Ovary (tissue), 9 donors: ENCODE data around the gene FUT9. TPM values are rescaled to one million over a fixed set of nuclear protein-coding genes. Genes with fewer than 3 reads are reported as not detected.

Source experiments
- DNase-seq, 5 donors: peaks; one replicate each; pipeline ENCODE4 v3.0.0-alpha.2; 2019 to 2020
- H3K27ac ChIP-seq, 2 donors: fragments of 200-600 bp; one replicate each; pipeline versions ENCODE4 v1.5.1 to v1.8.0; 2019 to 2022
- H3K27me3 ChIP-seq: fragments of 200-600 bp; one replicate; pipeline ENCODE4 v1.8.0; 2022
- H3K36me3 ChIP-seq: fragments of 200-600 bp; sonication (generic); one replicate; pipeline ENCODE4 v1.5.1; 2019
- H3K4me1 ChIP-seq: one replicate; pipeline ENCODE4 v1.8.1; 2013; ENCODE audit warnings: mild to moderate bottlenecking, moderate library complexity; ENCODE audit not compliant: insufficient read depth
- H3K4me3 ChIP-seq: fragments of 200-600 bp; sonication (generic); one replicate; pipeline ENCODE4 v1.5.1; 2017
- H3K9me3 ChIP-seq, 2 donors: fragments of 200-600 bp in 1 of 2; sonication (generic) in 1 of 2; one replicate each; pipeline versions ENCODE4 v1.5.1 to v1.8.1; 2013 to 2019; ENCODE audit warnings: mild to moderate bottlenecking in 1 of 2, moderate library complexity in 1 of 2
- CTCF ChIP-seq, 3 donors: fragments of 450-650 bp in 2 of 3; fragments of 200-600 bp in 1 of 3; IDR thresholded peaks; one replicate each; pipeline versions ENCODE4 v1.5.1 to v1.8.0; 2016 to 2022; ENCODE audit warnings: antibody characterized with exemption in 3 of 3, mild to moderate bottlenecking in 1 of 3
- EP300 ChIP-seq: sonication (generic); formaldehyde crosslinking; IDR thresholded peaks from one replicate; pipeline ENCODE4 v1.6.1; 2017; ENCODE audit warnings: antibody characterized with exemption
- POLR2A ChIP-seq: fragments of 450-650 bp; IDR thresholded peaks from one replicate; pipeline ENCODE4 v1.6.1; 2017; ENCODE audit warnings: antibody characterized with exemption, mild to moderate bottlenecking, moderate library complexity
- WGBS, 3 donors: extraction: QIAGEN DNeasy Blood & Tissue Kit in 1 of 3; methylation state at CpG; one replicate each; pipeline versions ENCODE4 v1.1.5 to v1.1.7; 2013 to 2017; 5-methylcytosine and 5-hydroxymethylcytosine counted together
- intact Hi-C, 4 donors: fragments of 100-400 bp; cut with DNase I; formaldehyde crosslinking; loops; one replicate each; pipeline versions ENCODE4 v1.11.0 to v1.15.1; 2022 to 2023
- polyA plus RNA-seq, 2 donors: library from polyadenylated mRNA; stranded (reverse); fragments of 200-250 nt in 1 of 2; fragments of 350-450 nt in 1 of 2; fragmentation: Illumina TruSeq in 1 of 2; extraction: RNeasy Lipid Tissue Mini Kit (QIAGEN cat#74804) in 1 of 2; gene quantifications; one replicate each; pipeline ENCODE4 v1.2.3, GENCODE V29; 2013 to 2014
- total RNA-seq, 7 donors: library from RNA; depleted of rRNA in 2 of 7; stranded (reverse); fragments of >200 nt in 2 of 7; fragmentation: NEBNext Ultra II Directional in 3 of 7; extraction: Animal tissue kit (Norgen Biotek cat#: 25700) in 3 of 7; gene quantifications; one replicate each; pipeline versions ENCODE4 v1.1.0 to v1.2.4, GENCODE V29; 2016 to 2023
- donor health status: DM: no; HTN: no; CAD: no; lungs with moderate emphysema.
- donor health status: DM: no; HTN: no; CAD: no.
- donor health status: Bipolar disorder and iron deficiency.
- donor health status: DM: yes; HTN: yes; CAD: no.
- donor health status: DM: no; HTN: no; CAD: no.
- donor health status: DM: yes; HTN: yes; CAD: no.

The FUT9 gene
- total and polyA plus RNA-seq, 9 donors = under 0.01 to 0.13 (median 0.02) TPM; not detected in 4

- Histone ChIP-seq H3K9me3 (no peaks in the 10 kb centered on the region), H3K36me3 (no peaks in the 10 kb centered on the region), H3K4me1 (no peaks in the 10 kb centered on the region), H3K4me3 (no peak overlapping the region), H3K27me3 (no peaks in the 10 kb centered on the region), H3K27ac (no peak overlapping the region)
- WGBS, 3 donors = 86 to 96% (median 89%) methylated on average over 5 of the region's 5 CpGs
- intact Hi-C loops = no loop called here
- TF ChIP-seq EP300 (no peak), CTCF (IDR thresholded peaks at IDR 0.05) (no peak), POLR2A (no peak)
- no peak for DNase-seq
These were observed 23.9 kb upstream of the FUT9 start for GRCh38 chr6:95991906-95992305.

- Histone ChIP-seq H3K4me3 (no peak overlapping the region), H3K27me3 (no peaks in the 10 kb centered on the region), H3K9me3 (no peaks in the 10 kb centered on the region), H3K4me1 (no peaks in the 10 kb centered on the region), H3K27ac (no peak overlapping the region), H3K36me3 (no peaks in the 10 kb centered on the region)
- DNase-seq = no peak
- TF ChIP-seq POLR2A (no peak), CTCF (IDR thresholded peaks at IDR 0.05) (no peak), EP300 (no peak)
- intact Hi-C loops = no loop called here
- 76 to 85% (median 77%) methylated on average over 4 of the region's 4 CpGs for WGBS, 3 donors
These were observed 21.6 kb upstream of the FUT9 start for GRCh38 chr6:95994151-95994550.

DNA sequence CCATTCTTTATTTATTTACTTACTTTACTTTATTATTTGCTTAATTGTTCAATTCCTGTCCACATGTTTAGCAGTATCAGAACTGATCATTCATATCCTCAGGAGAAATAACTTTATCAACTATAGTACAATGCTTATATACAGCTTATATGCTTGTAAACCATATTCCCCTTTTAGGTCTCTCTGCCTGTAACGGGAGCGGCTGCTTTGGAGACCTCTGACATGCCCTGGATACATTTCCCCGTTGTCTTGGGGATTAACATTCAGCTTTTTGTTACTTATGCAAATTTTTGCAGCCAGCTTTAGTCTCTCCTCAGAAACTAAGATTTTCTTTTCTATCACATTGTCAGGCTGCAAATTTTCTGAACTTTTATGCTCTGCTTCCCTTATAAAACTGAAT lies 17.6 kb upstream of the FUT9 start:
- TF ChIP-seq CTCF (IDR thresholded peaks at IDR 0.05) = no peak
- no peak for TF ChIP-seq EP300
- TF ChIP-seq POLR2A = no peak
- intact Hi-C loops = no loop called here
- no peak overlapping the region for H3K27ac ChIP-seq
- no peaks in the 10 kb centered on the region for H3K9me3 ChIP-seq
- WGBS, 3 donors = 57 to 68% (median 66%) methylated on average over 3 of the region's 3 CpGs
- H3K27me3 ChIP-seq = no peaks in the 10 kb centered on the region
- no peak overlapping the region for H3K4me3 ChIP-seq
- no peak for DNase-seq
- no peaks in the 10 kb centered on the region for H3K36me3 ChIP-seq
- H3K4me1 ChIP-seq = no peaks in the 10 kb centered on the region

DNA sequence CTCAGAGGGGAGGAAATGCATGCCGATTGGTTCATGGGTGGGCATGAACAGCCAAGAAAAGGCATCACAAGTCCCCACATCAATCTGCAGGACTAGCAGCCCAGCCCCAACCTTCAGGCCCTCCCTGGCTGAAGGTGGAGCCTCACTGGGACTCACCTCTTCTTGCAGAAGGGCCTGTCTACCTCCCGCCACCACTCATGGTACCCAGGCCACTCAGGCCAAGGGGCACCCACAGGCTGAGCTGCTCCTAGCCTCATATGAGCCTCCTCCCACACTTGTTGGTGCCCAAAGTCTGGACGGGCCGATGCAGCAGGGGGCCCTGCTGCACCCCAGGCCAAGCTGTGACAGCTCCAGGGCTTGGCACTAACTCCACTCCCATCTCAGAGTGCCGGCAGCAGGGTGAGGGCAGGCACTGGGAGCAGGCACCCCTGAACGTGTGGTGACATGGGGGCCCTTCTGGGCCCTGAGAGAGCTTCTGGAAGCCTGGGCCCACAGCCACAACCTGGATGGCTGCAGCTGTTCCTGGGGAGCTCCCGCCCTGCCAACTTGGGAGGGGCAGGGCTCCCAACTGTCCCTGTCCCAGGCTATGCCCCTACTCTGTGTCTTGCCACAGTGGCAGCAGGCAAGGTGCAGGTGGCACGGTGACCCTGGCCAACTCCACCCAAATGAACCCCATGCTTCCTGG lies 13.7 kb upstream of the FUT9 start:
- intact Hi-C loops = no loop called here
- TF ChIP-seq EP300 (no peak), POLR2A (no peak), CTCF (IDR thresholded peaks at IDR 0.05) (no peak)
- H3K27ac ChIP-seq = no peak overlapping the region
- H3K36me3 ChIP-seq = no peaks in the 10 kb centered on the region
- no peaks in the 10 kb centered on the region for H3K9me3 ChIP-seq
- H3K4me3 ChIP-seq = no peak overlapping the region
- no peaks in the 10 kb centered on the region for H3K4me1 ChIP-seq
- H3K27me3 ChIP-seq = no peaks in the 10 kb centered on the region
- DNase-seq = peak in 1 of 5 donors; percentile 3
- 76 to 90% (median 84%) methylated on average over 6 to 8 of the region's 8 CpGs for WGBS, 3 donors
